OCI-LY1 (cell line): ENCODE data around the gene ARHGEF4.

Experiments used
- CTCF ChIP-seq: fragments of 200-600 bp; sonication (generic), shearing (Covaris generic); IDR thresholded peaks from 2 replicates; pipeline ENCODE4 v1.5.1; 2017; ENCODE audit warnings: mild to moderate bottlenecking, antibody characterized with exemption, low read length, moderate library complexity, mixed read lengths
- EZH2 ChIP-seq: fragments of 200-600 bp; sonication (generic), shearing (Covaris generic); IDR thresholded peaks from 2 replicates; pipeline ENCODE4 v1.8.0; 2017; ENCODE audit warnings: borderline replicate concordance, mixed run types, mild to moderate bottlenecking, antibody characterized with exemption, low read length, moderate library complexity, mixed read lengths

GRCh38 chr2:131077182-131077846, 240.6 kb downstream of the ARHGEF4 start:
- no peak for TF ChIP-seq CTCF
- no peak for TF ChIP-seq EZH2
